Stimulated activated naive CD4-positive, alpha-beta T cell treated with Interleukin-2 at 50 U/mL for 16 hours (primary cell): ENCODE results near the gene JTB.
"Not testable (repeated sequence)": the region's sequence is repeated elsewhere in the genome, so short reads cannot be mapped to it uniquely, and the experiment has no call there.

ENCODE experiments used
- DNase-seq: peaks from one replicate; lab custom pipeline; 2025; lab: John Stamatoyannopoulos, UW

The JTB gene

DNA sequence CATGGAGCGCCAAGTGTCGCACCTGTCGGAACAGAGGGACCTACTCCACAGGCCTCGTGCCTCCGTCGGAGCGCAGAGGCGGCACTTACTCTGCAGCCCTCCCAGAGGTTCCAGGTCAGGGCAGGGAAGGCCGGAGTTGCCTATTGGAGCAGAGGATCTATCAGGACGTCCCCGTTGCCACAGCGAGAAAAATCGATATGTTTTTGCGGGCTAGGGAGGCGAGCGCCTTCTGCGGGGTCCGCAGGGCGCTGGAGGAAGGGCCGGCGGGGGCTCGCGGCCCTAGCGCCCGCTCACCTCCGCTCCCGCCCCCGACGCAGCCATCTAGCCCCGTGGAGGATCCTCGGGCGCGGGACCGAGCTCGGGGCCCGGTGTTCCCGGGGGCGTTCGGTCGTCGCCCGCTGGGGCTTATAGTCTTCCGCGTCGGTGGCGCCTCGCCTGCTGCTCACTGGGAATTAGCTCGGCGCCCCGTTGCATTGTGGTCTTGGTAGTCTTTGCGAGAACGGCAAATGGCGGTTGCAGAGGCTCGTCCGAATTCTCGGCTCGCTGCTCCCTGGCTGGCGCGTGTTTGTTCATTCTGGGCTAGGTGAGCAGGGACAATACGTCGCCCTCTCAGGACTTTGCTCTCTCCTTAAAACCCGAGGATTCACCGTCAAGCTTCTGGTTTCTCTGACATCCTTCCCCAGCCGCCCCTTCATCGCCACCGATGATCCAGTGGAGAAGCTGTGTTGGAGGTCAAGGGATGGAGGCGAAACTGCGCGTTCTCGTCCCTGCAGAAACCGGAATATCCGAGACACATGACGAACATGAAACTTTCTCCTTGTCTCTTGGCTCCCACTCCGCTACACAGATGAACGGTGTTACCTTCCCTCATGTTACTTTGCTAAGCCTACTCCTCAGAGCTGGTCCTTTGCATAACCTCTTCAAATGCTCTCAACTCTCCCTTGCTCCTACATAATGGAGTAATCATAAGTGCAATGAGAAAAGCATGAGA is at the start of gene JTB:
Gene JTB (minus strand): TSS at position 425 of the 991 bp plus-strand sequence. CDS start 422 bp downstream, at position 3.
- DNase-seq: peak; percentile 89

DNA sequence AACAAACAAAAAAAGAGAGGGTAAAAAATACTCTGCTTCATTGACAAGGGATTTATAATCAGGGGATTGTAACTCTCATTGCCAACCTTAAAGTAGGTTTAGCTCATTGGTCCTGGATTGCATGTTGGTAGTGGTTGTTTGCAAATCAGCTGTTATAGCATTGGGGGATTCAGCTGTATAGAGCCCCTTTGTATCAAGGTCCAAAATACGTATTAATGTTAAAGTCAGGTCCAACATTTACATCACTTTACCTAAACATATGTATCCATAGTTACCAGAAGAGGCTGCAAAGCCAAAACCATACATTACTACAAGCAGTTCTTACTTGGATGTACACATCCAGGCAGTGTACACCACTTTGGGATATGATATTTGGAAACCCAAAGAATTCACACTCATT is 42.5 kb upstream of the JTB start:
- no peak for DNase-seq

DNA sequence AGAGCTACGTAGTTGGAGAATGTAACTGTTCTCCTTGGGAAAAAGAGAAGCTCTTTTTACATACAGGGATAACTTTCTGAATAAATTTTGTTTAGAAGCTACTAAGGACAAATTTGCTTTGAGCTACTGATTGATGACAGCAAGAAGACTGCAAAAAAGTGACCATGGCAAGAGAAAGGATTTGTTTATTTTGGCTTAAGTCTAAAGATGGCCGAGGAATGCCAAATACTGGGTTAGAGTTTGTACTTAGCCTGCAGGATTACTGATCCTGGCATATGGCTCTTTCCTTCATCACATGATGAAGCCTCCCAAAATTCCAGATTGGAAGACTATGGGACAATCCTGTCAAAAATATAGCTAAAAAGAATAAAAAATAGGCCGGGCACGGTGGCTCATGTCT is 41.8 kb upstream of the JTB start:
- DNase-seq: no peak

DNA sequence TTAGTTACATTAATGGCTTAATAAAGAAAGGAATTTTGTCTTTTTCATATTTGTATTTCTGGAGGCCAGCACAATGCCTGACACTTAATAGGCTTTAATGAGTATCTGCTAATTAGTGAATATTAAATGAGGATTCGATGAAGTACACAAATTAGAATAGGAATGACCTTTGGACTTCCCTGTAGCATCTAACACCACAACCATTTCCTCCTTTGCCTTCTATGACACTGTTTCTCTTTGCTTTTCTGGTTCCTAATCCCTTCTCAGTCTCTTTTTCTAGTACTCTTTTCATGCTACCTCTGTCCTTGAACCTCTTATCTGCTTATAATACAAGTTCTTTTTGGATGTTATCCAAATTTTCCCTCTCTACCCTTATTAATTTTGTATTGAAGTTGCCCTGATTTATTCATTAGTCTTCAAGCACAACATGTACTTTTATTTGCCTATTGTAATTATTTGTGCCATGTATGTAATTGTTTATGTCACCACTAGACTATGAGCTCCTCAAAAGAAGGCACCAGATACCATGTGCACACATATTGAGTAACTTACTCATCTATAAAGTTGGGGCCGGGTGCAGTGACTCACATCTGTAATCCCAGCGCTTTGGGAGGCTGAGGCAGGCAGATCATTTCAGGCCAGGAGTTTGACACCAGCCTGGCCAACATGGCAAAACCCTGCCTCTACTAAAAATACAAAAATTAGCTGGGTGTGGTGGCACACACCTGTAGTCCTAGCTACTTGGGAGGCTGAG is 36.9 kb upstream of the JTB start:
- no peak for DNase-seq

DNA sequence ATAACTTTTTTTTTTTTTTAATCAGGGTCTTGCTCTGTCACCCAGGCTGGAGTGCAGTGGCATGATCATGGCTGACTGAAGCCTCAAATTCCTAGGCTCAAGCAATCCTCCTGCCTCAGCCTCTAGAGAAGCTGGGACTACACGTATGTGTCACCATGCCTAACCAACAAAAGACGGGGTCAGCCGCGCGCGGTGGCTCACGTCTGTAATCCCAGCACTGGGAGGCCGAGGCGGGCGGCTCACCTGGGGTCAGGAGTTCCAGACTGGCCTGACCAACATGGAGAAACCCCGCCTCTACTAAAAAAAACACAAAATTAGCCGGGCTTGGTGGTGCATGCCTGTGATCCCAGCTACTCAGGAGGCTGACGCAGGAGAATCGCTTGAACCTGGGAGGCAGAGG is 35.1 kb upstream of the JTB start:
- not testable (repeated sequence) for DNase-seq

GRCh38 chr1:154012129-154012528 is 34.7 kb upstream of the JTB start:
- DNase-seq: no peak

GRCh38 chr1:154006136-154006535 is 28.7 kb upstream of the JTB start:
- no peak for DNase-seq

- DNase-seq: no peak
These were observed 22.9 kb upstream of the JTB start for GRCh38 chr1:154000420-154000819.

GRCh38 chr1:153996882-153997281 is 19.4 kb upstream of the JTB start:
- not testable (repeated sequence) for DNase-seq

- no peak for DNase-seq
These were observed 18.2 kb upstream of the JTB start for GRCh38 chr1:153995640-153996039.

- DNase-seq: no peak
These were observed 17.7 kb upstream of the JTB start for GRCh38 chr1:153995202-153995601.

GRCh38 chr1:153991806-153992205 is 14.3 kb upstream of the JTB start:
- no peak for DNase-seq

DNA sequence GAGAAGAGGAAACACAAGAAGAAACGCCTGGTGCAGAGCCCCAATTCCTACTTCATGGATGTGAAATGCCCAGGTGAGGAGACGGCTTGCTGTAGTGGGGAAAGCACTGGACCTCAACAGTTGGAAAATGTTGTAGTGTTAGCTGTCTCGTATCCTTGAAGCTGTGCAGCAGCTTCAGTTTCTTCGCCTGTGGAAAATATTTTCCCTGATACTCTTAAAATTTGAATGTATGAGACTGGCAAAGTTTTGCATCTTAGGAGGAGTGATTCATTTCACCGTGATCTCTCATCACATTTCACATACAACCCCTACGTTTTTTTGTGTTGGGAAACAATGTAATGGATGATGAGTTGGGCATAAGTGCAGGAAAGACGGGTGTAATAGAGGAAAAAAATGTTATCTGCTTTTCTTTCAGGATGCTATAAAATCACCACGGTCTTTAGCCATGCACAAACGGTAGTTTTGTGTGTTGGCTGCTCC is 13.7 kb upstream of the JTB start:
- DNase-seq: no peak

DNA sequence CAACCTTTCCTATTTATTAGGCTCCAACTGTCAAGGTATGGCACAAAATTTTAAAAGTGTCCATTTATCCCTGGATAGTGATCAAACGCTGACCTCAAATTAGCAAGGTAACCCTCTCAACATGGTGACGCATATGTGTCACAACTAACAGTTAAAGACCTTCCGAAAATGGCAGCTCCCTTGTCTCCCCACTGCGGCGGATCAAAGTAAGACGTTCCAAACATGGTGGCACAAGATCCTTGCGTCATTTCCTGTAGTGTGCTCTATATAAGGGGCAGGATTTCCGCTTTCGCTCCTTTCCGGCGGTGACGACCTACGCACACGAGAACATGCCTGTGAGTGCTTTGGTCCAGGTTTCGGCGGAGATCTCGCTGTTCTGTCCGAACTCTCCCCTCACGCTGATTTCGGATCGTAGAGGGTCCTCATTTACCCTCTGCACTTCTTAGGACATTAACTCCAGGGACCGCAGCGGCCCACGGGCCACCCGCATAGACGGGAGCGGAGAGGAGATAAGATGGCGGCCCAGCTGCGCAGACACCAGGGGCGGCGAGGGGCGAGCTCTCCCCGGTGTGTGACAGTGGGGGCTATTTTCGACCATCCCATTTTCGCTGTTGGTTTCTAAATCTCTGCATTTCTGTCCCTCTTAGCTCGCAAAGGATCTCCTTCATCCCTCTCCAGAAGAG is 13.1 kb upstream of the JTB start, which contains the start of gene RPS27:
Gene RPS27 (plus strand): TSS at position 295 of the 683 bp plus-strand sequence. CDS start 35 bp downstream, at position 330.
- peak; percentile 86 for DNase-seq

DNA sequence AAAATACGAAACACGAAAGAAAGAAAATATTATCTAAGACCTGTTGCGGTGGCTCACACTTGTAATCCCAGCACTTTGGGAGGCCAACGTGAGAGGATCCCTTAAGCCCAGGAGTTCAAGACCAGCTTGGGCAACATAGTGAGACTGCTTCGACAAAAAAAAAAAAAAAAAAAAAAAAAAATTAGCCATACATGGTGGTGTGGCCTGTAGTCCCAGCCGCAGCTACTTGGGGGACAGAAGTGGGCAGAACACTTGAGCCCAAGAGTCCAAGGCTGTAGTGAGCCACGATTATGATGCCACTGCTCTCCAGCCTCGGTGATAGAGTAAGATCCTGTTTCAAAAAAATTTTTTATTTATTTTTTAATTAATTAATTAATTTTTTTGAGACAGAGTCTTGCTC is 10.1 kb upstream of the JTB start:
- no peak for DNase-seq

GRCh38 chr1:153985941-153986761 is 8.7 kb upstream of the JTB start, which contains the start of gene RAB13:
Gene RAB13 (minus strand): TSS chr1:153986339. CDS start chr1:153986236, 103 bp downstream.
- DNase-seq: no peak

DNA sequence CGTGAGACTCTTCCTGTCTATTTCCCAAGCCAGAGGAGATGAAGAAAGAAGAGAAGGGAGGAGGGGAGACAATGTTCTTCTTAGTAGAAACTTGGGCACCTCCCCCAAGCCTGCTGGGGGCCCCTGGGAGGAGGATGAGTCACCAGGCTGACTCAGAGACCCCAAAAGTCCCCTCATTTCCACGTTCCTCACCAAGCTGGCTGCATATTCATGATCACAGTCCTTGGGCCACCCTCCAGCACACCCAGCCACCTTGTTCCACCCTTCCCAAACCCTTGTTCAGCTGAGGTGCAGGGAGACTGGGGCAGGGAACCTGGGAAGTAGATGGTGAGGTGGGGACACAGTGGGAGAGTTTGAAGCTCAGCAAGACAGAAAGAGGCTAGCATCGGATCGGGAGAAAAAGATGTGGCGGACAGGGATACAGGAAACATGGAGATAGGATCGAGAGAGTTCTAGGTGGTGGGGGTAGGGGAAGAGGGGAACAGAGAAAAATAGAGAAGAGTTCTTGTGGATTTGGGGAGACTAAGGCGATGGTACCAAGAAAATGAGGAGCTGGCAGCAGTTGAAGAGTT is 8.0 kb upstream of the JTB start:
- peak; percentile 17 for DNase-seq

DNA sequence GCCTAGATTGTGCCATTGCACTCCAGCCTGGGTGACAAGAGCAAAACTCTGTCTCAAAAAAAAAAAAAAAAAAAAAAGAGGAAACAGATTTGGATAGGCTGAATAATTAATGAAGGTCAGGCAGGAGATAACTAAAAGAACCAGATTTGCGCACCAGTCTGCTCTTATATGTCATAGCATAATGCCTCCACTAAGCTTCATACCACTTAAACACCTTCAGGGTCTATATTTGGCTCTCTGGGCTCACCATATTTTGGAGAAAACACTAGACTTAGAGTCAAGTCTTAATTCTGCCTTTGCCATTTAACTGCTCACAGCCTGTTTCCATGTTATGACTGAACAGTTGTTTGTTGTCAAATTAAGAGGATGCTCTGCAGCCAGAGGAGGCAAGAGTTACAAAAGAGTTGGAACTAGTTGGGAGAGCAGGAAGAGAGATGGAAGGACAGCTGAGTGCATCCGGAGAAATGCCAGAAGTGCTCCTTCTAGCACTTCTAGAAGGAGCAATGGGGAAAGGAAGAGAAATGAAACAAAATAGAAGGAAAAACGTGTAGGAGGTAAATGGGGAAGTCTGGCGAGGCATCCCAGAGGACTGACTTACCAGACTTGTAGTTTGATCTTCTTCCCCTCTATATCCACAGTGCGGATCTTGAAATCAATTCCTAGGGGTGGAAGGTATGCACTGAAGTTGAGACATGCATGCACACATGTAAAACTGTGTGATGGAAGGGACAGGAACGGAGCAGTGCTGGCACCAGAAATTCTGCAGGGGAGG is 6.8 kb upstream of the JTB start:
- no peak for DNase-seq

- DNase-seq: not testable (repeated sequence)
These were observed 4.3 kb upstream of the JTB start for GRCh38 chr1:153981735-153982134.

GRCh38 chr1:153979091-153979490 is 1.6 kb upstream of the JTB start:
- not testable (repeated sequence) for DNase-seq
